Glomerular visceral epithelial cell (primary cell): ENCODE results near the gene STARD5.
"Not testable (repeated sequence)": the region's sequence is repeated elsewhere in the genome, so short reads cannot be mapped to it uniquely, and the experiment has no call there.

Experiments used
- DNase-seq: peaks from one replicate; pipeline ENCODE4 v3.0.0-alpha.2; 2016; ENCODE audit errors: extremely low spot score

STARD5 gene

GRCh38 chr15:81323944-81324881, at the start of gene STARD5:
Gene STARD5 (minus strand): TSS chr15:81324141. CDS start chr15:81324099, 42 bp downstream.
- peak; percentile 97 for DNase-seq

DNA sequence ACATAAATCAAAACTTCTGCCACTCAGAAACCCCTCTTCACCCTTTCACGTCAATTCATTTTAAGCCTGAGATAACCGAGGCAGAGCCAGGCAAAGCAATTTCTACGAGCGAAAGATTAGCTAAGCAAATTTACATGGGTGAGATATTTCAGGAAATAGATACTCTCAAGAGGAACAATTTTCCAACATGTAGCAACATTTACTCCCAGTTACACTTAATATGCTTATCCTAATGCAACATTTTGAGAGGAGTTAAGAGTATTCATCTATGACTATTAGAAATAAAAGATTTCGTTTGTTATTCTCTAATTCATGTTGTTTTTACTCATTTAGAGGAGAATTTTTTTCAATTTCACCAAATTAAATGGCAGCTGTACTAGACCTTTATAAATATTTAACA, 49.2 kb upstream of the STARD5 start:
- DNase-seq, result no peak

- no peak for DNase-seq
Measured at GRCh38 chr15:81372575-81372974, 48.6 kb upstream of the STARD5 start.

DNA sequence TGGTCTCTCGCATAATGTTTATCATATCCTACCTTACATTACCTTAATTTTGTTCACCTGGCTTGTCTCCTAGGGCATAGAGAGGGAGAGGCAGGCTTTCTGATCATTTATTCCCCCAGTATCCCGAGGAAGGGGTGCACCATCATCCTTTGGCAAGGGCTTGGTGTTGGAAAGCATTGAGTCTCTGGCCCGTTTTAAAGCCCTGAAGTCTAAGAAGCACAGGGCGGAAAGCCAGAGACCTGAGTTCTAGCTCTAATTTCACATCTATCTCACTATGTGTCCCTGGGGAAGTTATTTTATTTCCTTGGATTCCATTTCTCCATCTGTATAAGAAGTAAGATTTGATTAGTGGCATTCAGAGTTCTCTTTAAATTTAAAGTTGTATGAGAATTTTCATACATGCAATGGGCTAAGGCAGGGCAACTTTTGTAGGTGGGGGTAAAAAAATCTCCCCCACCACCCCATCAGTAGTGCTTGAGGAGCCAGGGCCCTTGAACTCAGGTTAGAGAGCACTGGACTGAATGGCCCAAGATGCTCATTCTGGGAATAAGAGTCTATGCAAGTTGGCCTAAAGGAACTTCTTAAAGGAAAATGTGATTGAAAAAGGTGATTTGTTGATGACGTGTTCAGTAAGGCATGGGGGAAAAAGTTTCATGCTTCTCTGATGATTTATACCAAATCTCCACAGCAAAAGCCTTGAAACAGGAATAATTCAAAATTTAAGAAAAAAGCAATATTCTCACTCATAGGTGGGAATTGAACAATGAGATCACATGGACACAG, 40.0 kb upstream of the STARD5 start:
- DNase-seq, result no peak

DNA sequence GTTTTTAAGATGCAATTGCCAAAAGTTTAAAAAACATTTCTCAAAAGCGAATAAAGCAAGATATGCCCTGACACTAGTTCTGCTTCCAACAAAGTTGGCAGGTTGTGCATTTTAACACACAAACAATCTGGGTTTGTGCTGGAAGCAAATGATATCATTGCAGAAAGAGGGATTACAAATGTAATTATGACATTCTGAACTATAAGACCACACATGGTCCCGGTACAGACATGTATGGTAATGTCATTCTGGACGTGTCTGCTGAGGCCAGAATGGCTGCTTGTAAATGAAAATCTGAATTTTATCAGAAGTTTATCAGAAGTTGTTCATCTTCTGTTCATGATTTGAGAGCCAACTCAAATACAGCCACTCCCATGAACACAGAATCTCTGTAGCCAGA, 39.3 kb upstream of the STARD5 start:
- DNase-seq, result no peak

GRCh38 chr15:81362790-81363189, 38.8 kb upstream of the STARD5 start:
- no peak for DNase-seq

DNA sequence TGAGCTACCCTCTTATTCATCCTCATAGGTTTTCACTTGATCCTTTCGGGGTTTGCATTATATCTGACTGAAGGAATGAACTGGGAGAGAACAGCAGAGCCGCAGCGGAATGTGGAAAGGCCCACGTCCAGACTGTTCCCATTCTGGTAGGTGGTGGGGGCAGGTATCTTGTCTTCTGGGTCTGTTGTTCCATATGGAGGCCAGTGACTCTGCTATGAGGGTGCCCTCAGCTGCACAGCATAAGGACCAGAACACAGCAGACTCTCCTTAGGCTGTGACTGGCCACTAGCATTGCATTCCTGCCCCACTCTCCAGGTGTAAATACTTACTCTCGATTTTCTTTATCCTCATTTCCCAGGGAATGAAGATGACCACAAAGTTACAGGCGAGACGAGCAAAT, 38.0 kb upstream of the STARD5 start:
- DNase-seq, result no peak

DNA sequence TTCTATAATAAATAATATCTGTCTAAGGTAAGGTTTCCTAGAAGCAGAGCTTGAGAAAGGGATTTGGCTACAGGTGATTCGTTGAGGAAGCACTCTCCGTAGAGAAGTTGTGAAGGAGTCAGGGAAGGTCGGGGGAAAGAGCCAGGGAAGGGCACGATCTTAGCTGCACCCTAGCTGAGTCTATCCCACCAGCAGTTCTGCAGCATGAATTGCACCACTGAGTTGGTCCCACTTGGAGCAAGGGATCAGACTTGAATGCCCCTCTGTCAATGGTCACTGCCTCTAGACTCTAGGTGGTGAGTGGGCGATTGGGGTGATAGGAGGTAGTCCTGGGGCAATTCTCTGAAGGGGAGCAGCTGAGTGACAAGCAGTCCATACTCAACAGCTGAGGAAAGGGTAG, 36.5 kb upstream of the STARD5 start:
- no peak for DNase-seq

DNA sequence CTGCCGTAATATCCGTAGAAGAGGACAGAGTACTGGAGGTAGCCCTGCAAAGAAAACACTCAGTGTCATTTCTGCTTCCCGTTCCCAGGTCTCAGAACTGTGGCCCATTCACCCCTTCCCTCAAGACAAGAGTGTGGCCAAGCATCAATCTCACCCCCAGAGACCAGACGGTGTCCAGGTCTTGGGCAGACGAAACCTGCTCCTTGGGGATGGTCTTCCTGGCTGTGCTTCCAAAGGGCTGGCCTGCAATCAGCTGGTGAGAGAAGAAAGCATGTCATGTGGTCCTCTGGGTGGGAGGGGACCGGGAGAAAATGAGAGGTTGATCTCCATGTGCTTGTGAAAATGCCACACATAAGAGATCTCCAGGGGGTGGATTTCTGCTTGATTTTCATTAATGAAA, 34.3 kb upstream of the STARD5 start:
- DNase-seq, result no peak

DNA sequence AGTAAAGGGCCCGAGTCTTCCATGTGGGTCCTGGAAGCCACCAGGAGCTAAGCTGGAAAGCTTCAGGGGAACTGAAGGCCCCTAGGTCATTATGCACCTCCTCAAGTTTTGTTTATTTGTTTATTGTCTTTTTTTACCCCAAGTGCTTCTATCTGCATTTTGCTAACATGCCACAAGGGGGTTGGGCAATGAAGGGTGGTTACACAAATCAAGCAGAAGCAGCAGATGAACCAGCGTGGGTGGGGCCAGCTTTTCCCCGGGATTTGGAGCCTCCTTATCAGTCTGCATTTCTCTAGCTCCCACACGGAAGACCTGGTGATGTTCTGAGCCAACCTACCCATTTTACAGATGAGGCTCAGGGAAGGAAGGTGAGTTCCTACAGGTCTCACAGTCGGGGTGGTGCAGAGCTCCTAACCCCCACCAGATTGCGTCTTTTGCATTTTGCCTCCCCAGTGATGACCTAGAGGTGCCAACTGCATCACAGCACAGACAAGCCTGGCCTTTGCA, 33.3 kb upstream of the STARD5 start:
- no peak for DNase-seq

DNA sequence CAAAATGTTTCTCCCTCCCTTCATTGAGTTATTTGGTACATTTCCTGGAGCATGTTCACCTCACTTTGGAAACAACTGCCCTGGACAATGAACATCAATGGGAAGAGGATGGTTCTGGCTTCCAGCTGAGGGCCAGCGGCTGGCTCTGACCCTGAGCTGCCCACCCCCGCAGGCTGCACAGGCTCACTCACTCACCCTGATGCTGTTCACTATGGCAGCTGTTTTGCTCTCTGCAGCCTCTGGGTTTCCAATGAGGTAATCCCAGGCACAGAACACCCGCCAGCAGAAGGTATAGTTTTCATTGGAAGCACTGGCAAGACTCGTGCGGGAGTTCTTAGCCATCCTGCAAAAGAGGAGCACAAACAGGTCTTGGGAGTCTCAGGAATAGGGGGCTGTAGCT, 32.3 kb upstream of the STARD5 start:
- no peak for DNase-seq

DNA sequence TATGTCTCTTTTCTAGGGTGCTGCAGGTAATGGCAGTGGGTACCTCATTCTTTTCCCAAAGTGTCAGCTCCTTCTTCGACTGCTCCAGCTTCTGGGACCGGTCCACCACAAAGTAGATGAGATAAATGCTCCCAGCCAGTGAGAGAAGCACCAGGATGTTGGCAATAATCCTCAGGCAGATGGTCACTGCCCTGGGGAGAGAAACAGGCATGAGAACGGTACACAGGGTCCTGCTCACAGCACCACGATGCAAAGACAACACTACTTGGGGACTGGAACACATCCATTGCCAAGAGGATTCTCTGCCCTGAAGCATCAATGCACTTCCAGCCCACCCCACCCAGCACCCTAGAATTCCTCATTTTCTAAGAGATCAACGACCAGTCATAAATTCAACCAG, 27.7 kb upstream of the STARD5 start:
- DNase-seq, result no peak

GRCh38 chr15:81349271-81349670, 25.3 kb upstream of the STARD5 start:
- DNase-seq, result no peak

DNA sequence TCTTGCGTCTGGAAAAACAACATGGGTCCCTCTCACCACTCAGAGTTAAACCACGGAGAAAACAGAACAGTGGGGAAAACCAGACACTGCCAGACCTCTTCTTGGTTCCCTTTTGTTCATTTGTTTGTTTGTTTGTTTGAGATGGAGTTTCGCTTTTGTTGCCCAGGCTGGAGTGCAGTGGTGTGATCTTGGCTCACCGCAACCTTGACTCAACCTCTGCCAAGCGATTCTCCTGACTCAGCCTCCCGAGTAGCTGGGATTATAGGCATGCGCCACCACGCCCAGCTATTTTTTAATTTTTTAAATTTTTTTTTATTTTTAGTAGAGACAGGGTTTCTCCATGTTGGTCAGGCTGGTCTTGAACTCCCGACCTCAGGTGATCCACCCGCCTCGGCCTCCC, 24.8 kb upstream of the STARD5 start:
- DNase-seq, result not testable (repeated sequence)

DNA sequence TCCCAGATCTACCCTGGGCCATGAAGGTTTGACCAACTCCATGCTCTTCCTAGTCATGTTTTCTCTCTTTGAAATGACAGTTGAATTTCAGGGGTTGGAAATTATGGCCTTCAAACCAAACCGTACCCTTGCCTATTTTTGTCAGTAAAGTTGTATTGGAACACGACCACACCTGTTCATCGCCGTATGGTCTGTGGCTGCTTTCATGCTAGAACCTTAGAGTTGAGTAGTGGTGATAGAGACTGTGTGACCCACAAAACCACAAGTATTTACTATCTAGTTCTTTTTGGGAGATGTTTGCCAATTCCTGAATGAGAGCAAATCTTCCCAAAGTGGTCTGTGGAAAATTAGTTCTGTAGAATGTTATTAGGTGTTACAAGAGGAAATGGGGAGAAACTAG, 24.0 kb upstream of the STARD5 start:
- DNase-seq, result no peak

DNA sequence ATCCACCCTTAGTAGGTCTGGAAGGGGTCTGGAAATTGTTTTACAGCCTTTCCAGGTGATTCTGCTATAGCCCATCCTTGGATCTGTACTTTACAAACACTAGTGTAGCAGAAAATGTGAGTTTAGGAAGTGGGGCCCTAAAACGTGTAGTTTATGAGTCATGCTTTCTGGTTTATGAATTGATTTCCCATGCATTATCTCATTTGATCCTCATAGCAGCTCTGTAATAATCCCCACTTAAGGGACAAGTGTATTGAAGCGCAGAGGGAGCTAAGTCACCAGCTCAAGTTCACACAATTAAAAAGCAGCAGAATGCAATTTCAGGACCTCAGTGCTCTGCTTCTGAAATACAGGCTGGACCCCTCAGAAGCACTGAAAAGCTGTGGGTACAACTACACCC, 22.7 kb upstream of the STARD5 start:
- no peak for DNase-seq

GRCh38 chr15:81343371-81343770, 19.4 kb upstream of the STARD5 start:
- DNase-seq, result no peak

DNA sequence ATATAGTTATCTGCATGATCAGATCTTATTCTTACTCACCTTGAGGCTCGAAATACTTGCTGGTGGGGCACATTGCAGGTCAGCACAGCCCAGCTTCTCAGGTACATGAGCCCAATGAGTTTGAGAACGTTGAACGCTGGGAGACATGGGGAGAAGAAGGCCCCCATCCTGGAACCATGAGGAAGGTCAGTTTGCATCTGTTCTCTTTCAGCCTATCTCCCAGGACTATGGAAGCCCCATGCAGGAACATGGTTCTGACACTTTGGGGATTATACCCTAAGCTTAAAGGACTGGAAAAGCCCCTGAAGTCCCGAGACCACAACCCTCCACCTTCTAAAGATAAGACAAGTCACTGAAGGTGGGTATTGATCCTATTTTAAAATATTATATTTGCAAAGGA, 17.4 kb upstream of the STARD5 start:
- no peak for DNase-seq

GRCh38 chr15:81339851-81340250, 15.9 kb upstream of the STARD5 start:
- DNase-seq, result no peak

DNA sequence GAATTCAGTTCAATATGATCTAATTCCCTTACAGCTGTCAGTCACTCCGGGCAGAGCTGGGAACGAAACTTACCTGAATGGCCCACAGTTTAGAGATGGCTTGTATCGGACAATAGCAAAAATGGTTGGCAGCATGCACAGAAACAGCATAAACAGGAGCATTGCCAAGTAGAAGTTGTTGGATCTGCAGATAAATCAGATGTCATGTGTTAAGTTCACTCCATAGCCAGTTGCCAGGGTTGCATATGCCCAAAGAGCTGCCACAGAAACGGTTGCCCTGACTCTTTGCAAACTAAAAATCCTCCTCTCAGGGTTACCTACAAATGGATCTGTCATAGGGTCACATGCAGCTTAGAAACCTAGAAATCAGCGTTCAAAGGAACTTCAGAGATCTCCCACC, 15.4 kb upstream of the STARD5 start:
- DNase-seq, result no peak

GRCh38 chr15:81338170-81339007, 14.4 kb upstream of the STARD5 start:
- DNase-seq, result peak; percentile 81

GRCh38 chr15:81337713-81338157, 13.8 kb upstream of the STARD5 start:
- no peak for DNase-seq
